Measurements from ENCODE around the gene GTPBP3. TPM values are rescaled to one million over a fixed set of nuclear protein-coding genes. Genes with fewer than 3 reads are reported as not detected.

The GTPBP3 gene
- total RNA-seq, 4 donors from 2014 or later = 17.7 to 21.8 (median 19.6) TPM

DNA sequence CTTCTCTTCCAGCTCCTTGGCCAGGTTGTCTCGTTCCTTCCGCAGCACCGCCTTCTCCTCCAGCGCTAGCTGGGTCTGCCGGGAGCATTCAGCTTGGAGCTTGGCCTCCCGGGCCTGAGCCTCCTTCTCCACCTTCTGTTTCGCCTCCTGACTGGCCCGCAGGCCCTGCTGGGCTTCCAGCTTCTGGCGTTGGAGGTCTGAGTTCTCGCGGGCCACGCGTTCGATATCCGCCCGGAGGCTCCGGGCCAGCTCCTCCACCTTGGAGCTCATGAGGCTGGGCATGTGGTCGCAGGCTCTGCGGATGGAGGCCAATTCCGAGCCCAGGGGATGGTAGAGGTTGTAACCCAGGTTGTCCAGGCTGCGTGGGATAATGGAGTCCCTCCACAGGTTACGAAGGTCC, 28.0 kb downstream of the GTPBP3 start:
- H3K4me3 ChIP-seq (replicated peaks in 1 of 3) = no peak overlapping the region
- H3K4me1 ChIP-seq = no peaks in the 10 kb centered on the region
- H3K9me3 ChIP-seq = no peaks in the 10 kb centered on the region
- DNase-seq = no peak
- no peaks in the 10 kb centered on the region for H3K27me3 ChIP-seq
- intact Hi-C loops (cut with DNase I) = no loop called here
- no peak overlapping the region for H3K27ac ChIP-seq
- TF ChIP-seq, protein P1, sequence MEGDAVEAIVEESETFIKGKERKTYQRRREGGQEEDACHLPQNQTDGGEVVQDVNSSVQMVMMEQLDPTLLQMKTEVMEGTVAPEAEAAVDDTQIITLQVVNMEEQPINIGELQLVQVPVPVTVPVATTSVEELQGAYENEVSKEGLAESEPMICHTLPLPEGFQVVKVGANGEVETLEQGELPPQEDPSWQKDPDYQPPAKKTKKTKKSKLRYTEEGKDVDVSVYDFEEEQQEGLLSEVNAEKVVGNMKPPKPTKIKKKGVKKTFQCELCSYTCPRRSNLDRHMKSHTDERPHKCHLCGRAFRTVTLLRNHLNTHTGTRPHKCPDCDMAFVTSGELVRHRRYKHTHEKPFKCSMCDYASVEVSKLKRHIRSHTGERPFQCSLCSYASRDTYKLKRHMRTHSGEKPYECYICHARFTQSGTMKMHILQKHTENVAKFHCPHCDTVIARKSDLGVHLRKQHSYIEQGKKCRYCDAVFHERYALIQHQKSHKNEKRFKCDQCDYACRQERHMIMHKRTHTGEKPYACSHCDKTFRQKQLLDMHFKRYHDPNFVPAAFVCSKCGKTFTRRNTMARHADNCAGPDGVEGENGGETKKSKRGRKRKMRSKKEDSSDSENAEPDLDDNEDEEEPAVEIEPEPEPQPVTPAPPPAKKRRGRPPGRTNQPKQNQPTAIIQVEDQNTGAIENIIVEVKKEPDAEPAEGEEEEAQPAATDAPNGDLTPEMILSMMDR (IDR thresholded peaks at IDR 0.05) = no peak
- WGBS, 2 donors = 92 to 93% methylated on average over 21 to 22 of the region's 22 CpGs
- no peaks in the 10 kb centered on the region for H3K36me3 ChIP-seq

DNA sequence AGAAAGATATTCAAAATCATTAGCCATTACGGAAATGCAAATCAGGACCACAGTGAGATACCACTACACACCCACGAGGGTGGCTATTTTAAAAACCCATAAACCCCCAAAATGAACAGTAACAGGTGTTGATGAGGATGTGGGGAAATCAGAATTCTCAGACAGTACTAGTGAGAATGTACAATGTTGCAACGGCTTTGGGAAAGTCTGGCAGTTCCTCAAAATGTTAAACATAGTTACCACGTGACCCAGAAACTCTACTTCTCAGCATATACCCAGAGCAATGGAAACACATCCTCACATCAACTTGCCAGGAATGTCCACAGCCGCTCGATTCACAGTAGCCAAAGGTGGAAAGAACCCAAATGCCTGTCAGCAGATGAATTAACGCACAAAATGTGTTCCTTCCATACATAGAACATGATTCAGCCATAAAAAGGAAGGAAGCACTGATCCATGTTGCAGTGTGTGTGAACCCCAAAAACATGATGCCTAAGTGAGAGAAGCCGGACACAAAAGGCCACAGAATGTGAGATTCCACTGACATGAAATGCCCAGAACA, 32.8 kb downstream of the GTPBP3 start:
- H3K27ac ChIP-seq = no peak overlapping the region

DNA sequence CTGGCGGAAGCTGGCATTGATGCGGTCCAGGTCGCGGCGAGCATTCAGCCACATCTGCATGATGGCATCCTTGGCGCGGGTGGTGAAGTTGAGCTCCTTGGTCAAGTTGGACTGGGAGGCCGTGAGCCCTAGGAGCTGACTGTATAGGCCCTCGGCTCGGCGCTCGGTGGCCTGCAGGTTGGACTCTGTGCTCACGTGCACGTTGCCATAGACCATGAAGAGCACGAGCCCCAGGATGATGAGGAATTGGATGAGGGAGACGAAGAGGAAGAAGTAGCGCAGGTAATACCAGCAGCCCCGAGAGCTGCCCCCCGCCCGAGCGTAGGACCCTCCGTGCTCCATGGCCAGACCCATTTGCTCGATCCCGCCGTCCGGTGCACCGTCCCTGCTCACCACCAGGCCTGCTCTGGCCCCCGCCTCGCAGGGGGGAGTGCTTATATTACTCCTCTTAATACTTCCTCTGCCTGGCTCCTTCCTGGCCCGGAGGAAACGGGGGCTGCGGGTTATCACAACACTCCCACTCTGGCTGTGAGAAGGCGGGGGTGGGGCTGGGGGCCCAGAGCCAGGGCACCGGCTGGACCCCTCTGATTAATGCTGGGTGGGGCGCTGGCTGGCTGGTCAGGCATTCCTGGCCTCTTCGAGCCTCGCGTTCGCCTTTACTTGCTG, 39.7 kb downstream of the GTPBP3 start, which contains the start of gene PLVAP:
Gene PLVAP, minus strand, starts transcription at position 408 of the 666 bp plus-strand sequence. Its CDS starts 54 bp downstream, at position 354.
- 43 to 62% methylated on average over 24 to 38 of the region's 39 CpGs for WGBS, 2 donors
- H3K4me3 ChIP-seq (replicated peaks in 1 of 3) = peak within 1 kb of the TSS in 1 of 3 donors; percentile 12
- H3K9me3 ChIP-seq = no peaks in the 10 kb centered on the region
- TF ChIP-seq POLR2A (IDR thresholded peaks at IDR 0.05) = no peak
- TF ChIP-seq, protein P1 (IDR thresholded peaks at IDR 0.05) = no peak
- H3K27me3 ChIP-seq = no peaks in the 10 kb centered on the region
- H3K27ac ChIP-seq = no peak within 1 kb of the TSS
- peaks cover 0 to 5% of the 10 kb centered on the region in 2 donors for H3K4me1 ChIP-seq
- H3K36me3 ChIP-seq = no peaks in the 10 kb centered on the region
- intact Hi-C loops (cut with DNase I) = no loop called here
- no peak for DNase-seq

More for the DNA sequence above, 32.8 kb downstream of the GTPBP3 start:
- peaks cover 0 to 5% of the 10 kb centered on the region in 2 donors for H3K4me1 ChIP-seq
- H3K9me3 ChIP-seq = no peaks in the 10 kb centered on the region
- no peak for DNase-seq
- no peak for TF ChIP-seq POLR2A (IDR thresholded peaks at IDR 0.05)
- TF ChIP-seq, protein P1 (IDR thresholded peaks at IDR 0.05) = no peak
- WGBS, 2 donors = 51 to 55% methylated on average over 8 of the region's 8 CpGs
- intact Hi-C loops (cut with DNase I) = no loop called here
- no peaks in the 10 kb centered on the region for H3K27me3 ChIP-seq
- no peak overlapping the region for H3K4me3 ChIP-seq (replicated peaks in 1 of 3)
- no peaks in the 10 kb centered on the region for H3K36me3 ChIP-seq

DNA sequence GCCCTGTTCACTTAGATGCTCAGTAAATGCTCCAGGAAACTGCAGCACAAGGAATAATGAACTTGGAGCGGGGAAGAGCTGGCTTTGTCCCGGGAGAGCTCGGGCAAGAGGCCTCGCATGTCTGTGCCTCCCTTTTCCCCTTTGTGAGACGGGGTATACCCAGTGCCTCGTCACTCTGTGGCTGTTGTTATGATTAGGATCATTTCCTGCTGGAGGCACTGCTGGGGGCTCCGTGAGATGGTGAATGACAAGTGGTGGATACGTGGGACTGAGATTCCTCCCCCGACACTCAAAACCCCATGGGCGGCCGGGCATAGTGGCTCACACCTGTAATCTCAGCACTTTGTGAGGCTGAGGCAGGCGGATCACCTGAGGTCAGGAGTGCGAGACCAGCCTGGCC, 40.9 kb downstream of the GTPBP3 start:
- Histone ChIP-seq H3K27ac (no peak overlapping the region), H3K4me1 (peaks cover 0 to 10% of the 10 kb centered on the region in 2 donors), H3K36me3 (no peaks in the 10 kb centered on the region), H3K4me3 (replicated peaks in 1 of 3) (no peak overlapping the region), H3K9me3 (no peaks in the 10 kb centered on the region), H3K27me3 (no peaks in the 10 kb centered on the region)
- no peak for DNase-seq
- intact Hi-C loops (cut with DNase I) = no loop called here
- no peak for TF ChIP-seq POLR2A (IDR thresholded peaks at IDR 0.05)
- 69 to 72% methylated on average over 10 to 13 of the region's 13 CpGs for WGBS, 2 donors

DNA sequence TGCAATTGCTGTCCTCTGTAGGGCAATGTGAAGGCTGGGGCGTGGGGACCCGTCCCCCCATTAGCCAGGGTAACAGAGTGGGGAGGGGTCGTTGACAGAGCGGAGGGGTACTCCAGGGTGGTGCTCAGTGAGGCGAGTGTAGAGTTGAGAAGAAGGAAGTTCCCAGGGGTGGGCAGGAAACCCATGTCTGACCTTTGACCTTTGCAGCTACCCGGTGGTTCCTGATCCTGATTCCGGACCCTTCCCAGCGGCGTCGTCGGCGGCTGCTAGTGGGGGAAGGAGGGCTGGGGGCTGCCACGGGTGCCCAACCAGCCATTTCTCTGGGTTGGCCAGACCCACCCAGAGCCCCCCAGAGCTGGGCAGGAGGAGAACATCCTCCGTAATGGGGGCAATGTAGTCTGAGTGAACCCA, 41.9 kb downstream of the GTPBP3 start:
- DNase-seq = no peak
- Histone ChIP-seq H3K4me1 (peaks cover 0 to 8% of the 10 kb centered on the region in 2 donors), H3K4me3 (replicated peaks in 1 of 3) (no peak overlapping the region), H3K27ac (no peak overlapping the region), H3K27me3 (no peaks in the 10 kb centered on the region), H3K9me3 (no peaks in the 10 kb centered on the region), H3K36me3 (no peaks in the 10 kb centered on the region)
- TF ChIP-seq, protein P1 (IDR thresholded peaks at IDR 0.05) = no peak
- no peak for TF ChIP-seq POLR2A (IDR thresholded peaks at IDR 0.05)
- WGBS, 2 donors = 34 to 50% methylated on average over 10 to 14 of the region's 14 CpGs
- intact Hi-C loops (cut with DNase I) = no loop called here

Measured in thyroid gland (tissue), 4 donors.